PC-3 (cell line): ENCODE results near the gene TGFB2. TPM values are rescaled to one million over a fixed set of nuclear protein-coding genes. Genes with fewer than 3 reads are reported as not detected.

ENCODE experiments used
- ATAC-seq: fragments of 200-7000 bp; cut with Tn5 transposase; 2 replicates; pipeline ENCODE4 v1.9.1; 2020; ENCODE audit warnings: mild to moderate bottlenecking, moderate library complexity
- BruUV-seq: library from RNA; stranded (reverse); fragments of 400-500 nt; replicated peaks from 2 replicates; lab custom pipeline; 2021; lab: Mats Ljungman, UMichigan
- CTCF ChIA-PET: fragments of 300-600 bp; sonication (Branson Sonifier 250); formaldehyde crosslinking; loops from one replicate; lab custom pipeline; 2022; ENCODE audit warnings: antibody characterized with exemption; lab: Charles Lee
- POLR2A ChIA-PET: fragments of 300-600 bp; sonication (Branson Sonifier 250); formaldehyde crosslinking; loops from one replicate; lab custom pipeline; 2022; ENCODE audit warnings: antibody characterized with exemption; ENCODE audit not compliant: unreplicated experiment; lab: Charles Lee
- DNase-seq: peaks from one replicate; pipeline ENCODE4 v3.0.0-alpha.2; 2015
- H2AFZ ChIP-seq: fragments of 300-600 bp; sonication (generic); 2 replicates; pipeline ENCODE4 v1.6.0; 2016; ENCODE audit warnings: antibody characterized with exemption, low read length
- H3F3A ChIP-seq: fragments of 300-600 bp; sonication (generic); one replicate; pipeline ENCODE4 v1.6.0; 2017; ENCODE audit warnings: antibody characterized with exemption, low read length, control low read depth, mild to moderate bottlenecking; ENCODE audit not compliant: unreplicated experiment
- H3K27ac ChIP-seq: fragments of 300-600 bp; sonication (generic); 2 replicates; pipeline ENCODE4 v1.5.1; 2016; ENCODE audit warnings: mild to moderate bottlenecking, low read length
- H3K27me3 ChIP-seq: fragments of 300-600 bp; sonication (generic); 2 replicates; pipeline ENCODE4 v1.6.1; 2016; ENCODE audit warnings: low read length, mixed read lengths
- H3K36me3 ChIP-seq: fragments of 300-600 bp; sonication (generic); 2 replicates; pipeline ENCODE4 v1.6.1; 2016; ENCODE audit warnings: low read depth, mixed run types, low read length, mixed read lengths
- H3K4me1 ChIP-seq: fragments of 300-600 bp; sonication (generic); 2 replicates; pipeline ENCODE4 v1.5.1; 2016; ENCODE audit warnings: low read length; ENCODE audit not compliant: insufficient read depth
- H3K4me2 ChIP-seq: fragments of 300-600 bp; sonication (generic); 2 replicates; pipeline ENCODE4 v1.6.0; 2016; ENCODE audit warnings: low read length
- H3K4me3 ChIP-seq: fragments of 300-600 bp; sonication (generic); 2 replicates; pipeline ENCODE4 v1.5.1; 2016; ENCODE audit warnings: mild to moderate bottlenecking, low read length, mixed read lengths
- H3K79me2 ChIP-seq: fragments of 300-600 bp; sonication (generic); 2 replicates; pipeline ENCODE4 v1.6.1; 2017; ENCODE audit warnings: low read length, mixed read lengths
- H3K9ac ChIP-seq: fragments of 300-600 bp; sonication (generic); 2 replicates; pipeline ENCODE4 v1.6.0; 2016; ENCODE audit warnings: mild to moderate bottlenecking, low read length
- H3K9me2 ChIP-seq: fragments of 300-600 bp; sonication (generic); replicated peaks from 2 replicates; pipeline ENCODE4 v1.6.1; 2016; ENCODE audit warnings: mixed run types, low read length, mixed read lengths
- H3K9me3 ChIP-seq: fragments of 300-600 bp; sonication (generic); 2 replicates; pipeline ENCODE4 v1.6.1; 2016; ENCODE audit warnings: low read length, mixed read lengths
- H4K20me1 ChIP-seq: fragments of 300-600 bp; sonication (generic); 2 replicates; pipeline ENCODE4 v1.6.1; 2016; ENCODE audit warnings: low read length, mixed read lengths
- EZH2 ChIP-seq: fragments of 300-600 bp; sonication (generic); IDR thresholded peaks from one replicate; pipeline ENCODE4 v1.6.1; 2017; ENCODE audit warnings: antibody characterized with exemption, mild to moderate bottlenecking, low read length; ENCODE audit not compliant: unreplicated experiment
- EZH2phosphoT487 ChIP-seq: fragments of 300-600 bp; sonication (generic); IDR thresholded peaks from 2 replicates; pipeline ENCODE4 v1.6.1; 2018; ENCODE audit warnings: mild to moderate bottlenecking, antibody characterized with exemption, low read length, borderline replicate concordance
- intact Hi-C: fragments of 100-400 bp; cut with micrococcal nuclease; formaldehyde crosslinking; loops from 2 replicates; pipeline ENCODE4 v1.9.0; 2023
- total RNA-seq: library from RNA; depleted of rRNA; stranded (reverse); fragments of >200 nt; gene quantifications from 2 replicates; pipeline ENCODE4 v1.2.3, GENCODE V29; 2014
- TF ChIP-seq, protein P1 (sequence below): fragments of 300-600 bp; sonication (generic); conservative IDR thresholded peaks from 2 replicates; pipeline ENCODE4 v1.5.1; 2017; ENCODE audit warnings: antibody characterized with exemption, low read depth, mild to moderate bottlenecking, low read length

Gene TGFB2
- total RNA-seq, 1 experiment from 2014 or later, result 50.3 TPM

GRCh38 chr1:218468711-218469110, 123.6 kb downstream of the TGFB2 start:
- Histone ChIP-seq H3K36me3 (no peaks in the 10 kb centered on the region), H3K27ac (no peak overlapping the region), H3K79me2 (no peaks in the 10 kb centered on the region), H3K4me1 (peaks cover 2% of the 10 kb centered on the region), H4K20me1 (no peaks in the 10 kb centered on the region), H3K4me2 (no peak overlapping the region), H3F3A (no peaks in the 10 kb centered on the region), H3K9me2 (no peaks in the 10 kb centered on the region), H3K9me3 (no peaks in the 10 kb centered on the region), H2AFZ (no peak overlapping the region), H3K9ac (no peak overlapping the region), H3K4me3 (no peak overlapping the region), H3K27me3 (no peaks in the 10 kb centered on the region)
- POLR2A ChIA-PET, result no interaction called here
- TF ChIP-seq, protein P1, sequence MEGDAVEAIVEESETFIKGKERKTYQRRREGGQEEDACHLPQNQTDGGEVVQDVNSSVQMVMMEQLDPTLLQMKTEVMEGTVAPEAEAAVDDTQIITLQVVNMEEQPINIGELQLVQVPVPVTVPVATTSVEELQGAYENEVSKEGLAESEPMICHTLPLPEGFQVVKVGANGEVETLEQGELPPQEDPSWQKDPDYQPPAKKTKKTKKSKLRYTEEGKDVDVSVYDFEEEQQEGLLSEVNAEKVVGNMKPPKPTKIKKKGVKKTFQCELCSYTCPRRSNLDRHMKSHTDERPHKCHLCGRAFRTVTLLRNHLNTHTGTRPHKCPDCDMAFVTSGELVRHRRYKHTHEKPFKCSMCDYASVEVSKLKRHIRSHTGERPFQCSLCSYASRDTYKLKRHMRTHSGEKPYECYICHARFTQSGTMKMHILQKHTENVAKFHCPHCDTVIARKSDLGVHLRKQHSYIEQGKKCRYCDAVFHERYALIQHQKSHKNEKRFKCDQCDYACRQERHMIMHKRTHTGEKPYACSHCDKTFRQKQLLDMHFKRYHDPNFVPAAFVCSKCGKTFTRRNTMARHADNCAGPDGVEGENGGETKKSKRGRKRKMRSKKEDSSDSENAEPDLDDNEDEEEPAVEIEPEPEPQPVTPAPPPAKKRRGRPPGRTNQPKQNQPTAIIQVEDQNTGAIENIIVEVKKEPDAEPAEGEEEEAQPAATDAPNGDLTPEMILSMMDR, result no peak
- TF ChIP-seq EZH2phosphoT487, result no peak
- TF ChIP-seq EZH2, result no peak
- DNase-seq (no peak), ATAC-seq (no peak)
- BruUV-seq, result no TSS peak
- intact Hi-C loops, result no loop called here
- CTCF ChIA-PET, result no interaction called here

GRCh38 chr1:218472885-218473284, 127.7 kb downstream of the TGFB2 start:
- no peaks in the 10 kb centered on the region for H3K79me2 ChIP-seq
- intact Hi-C loops, result loop anchor here (10.0 kb wide), 1 partner anchor 472 kb away; no protein-coding TSS in a partner anchor
- no peaks in the 10 kb centered on the region for H3K9me2 ChIP-seq
- no peak overlapping the region for H3K27ac ChIP-seq
- ATAC-seq (no peak), DNase-seq (no peak)
- peaks cover 23% of the 10 kb centered on the region for H3K4me1 ChIP-seq
- H3K27me3 ChIP-seq, result no peaks in the 10 kb centered on the region
- H2AFZ ChIP-seq, result no peak overlapping the region
- H3K9me3 ChIP-seq, result 0 out of 2 replicates have a peak, but pooled peaks cover under 1% of the 10 kb centered on the region
- no peak overlapping the region for H3K9ac ChIP-seq
- TF ChIP-seq EZH2phosphoT487, result no peak
- no peak for TF ChIP-seq EZH2
- TF ChIP-seq, protein P1, result no peak
- H3F3A ChIP-seq, result no peaks in the 10 kb centered on the region
- no TSS peak for BruUV-seq
- ChIA-PET CTCF (no interaction called here), POLR2A (no interaction called here)
- H3K36me3 ChIP-seq, result no peaks in the 10 kb centered on the region
- H4K20me1 ChIP-seq, result no peaks in the 10 kb centered on the region
- H3K4me3 ChIP-seq, result no peak overlapping the region
- no peak overlapping the region for H3K4me2 ChIP-seq

GRCh38 chr1:218473522-218473921, 128.4 kb downstream of the TGFB2 start:
- BruUV-seq, result no TSS peak
- no peak for ATAC-seq
- H3F3A ChIP-seq, result no peaks in the 10 kb centered on the region
- no peak for DNase-seq
- ChIA-PET POLR2A (no interaction called here), CTCF (no interaction called here)
- no peak overlapping the region for H3K4me2 ChIP-seq
- no peaks in the 10 kb centered on the region for H3K9me2 ChIP-seq
- H3K4me3 ChIP-seq, result no peak overlapping the region
- no peak overlapping the region for H3K9ac ChIP-seq
- H3K9me3 ChIP-seq, result peaks cover 4% of the 10 kb centered on the region; the same call in 1 of the 2 replicates
- H2AFZ ChIP-seq, result no peak overlapping the region
- no peaks in the 10 kb centered on the region for H4K20me1 ChIP-seq
- no peaks in the 10 kb centered on the region for H3K79me2 ChIP-seq
- no peaks in the 10 kb centered on the region for H3K27me3 ChIP-seq
- no peaks in the 10 kb centered on the region for H3K36me3 ChIP-seq
- TF ChIP-seq EZH2, result no peak
- TF ChIP-seq, protein P1, result no peak
- TF ChIP-seq EZH2phosphoT487, result no peak
- H3K27ac ChIP-seq, result no peak overlapping the region
- intact Hi-C loops, result loop anchor here (10.0 kb wide), 1 partner anchor 471 kb away; no protein-coding TSS in a partner anchor
- peaks cover 28% of the 10 kb centered on the region for H3K4me1 ChIP-seq
